Osteocyte (in vitro differentiated cells): ENCODE data around the gene ZNF330. TPM values are rescaled to one million over a fixed set of nuclear protein-coding genes. Genes with fewer than 3 reads are reported as not detected.
"Not testable (repeated sequence)": the region's sequence is repeated elsewhere in the genome, so short reads cannot be mapped to it uniquely, and the experiment has no call there.

Source experiments
- DNase-seq: peaks from one replicate; pipeline ENCODE4 v3.0.0; 2021; ENCODE audit warnings: mixed read lengths; ENCODE audit not compliant: unreplicated experiment; ENCODE audit errors: extremely low spot score
- H3K27ac Mint-ChIP-seq: one replicate; pipeline ENCODE4 v1.8.0; 2021; ENCODE audit warnings: mild to moderate bottlenecking, mixed read lengths; ENCODE audit not compliant: unreplicated experiment
- H3K27me3 Mint-ChIP-seq: one replicate; pipeline ENCODE4 v1.8.0; 2021; ENCODE audit warnings: mixed read lengths; ENCODE audit not compliant: unreplicated experiment
- H3K36me3 Mint-ChIP-seq: one replicate; pipeline ENCODE4 v1.8.0; 2021; ENCODE audit warnings: mixed read lengths; ENCODE audit not compliant: unreplicated experiment
- H3K4me1 Mint-ChIP-seq: one replicate; pipeline ENCODE4 v1.8.0; 2021; ENCODE audit warnings: mixed read lengths; ENCODE audit not compliant: unreplicated experiment
- H3K4me3 Mint-ChIP-seq: one replicate; pipeline ENCODE4 v1.8.0; 2021; ENCODE audit warnings: mild to moderate bottlenecking, moderate library complexity, mixed read lengths; ENCODE audit not compliant: unreplicated experiment
- H3K9me3 Mint-ChIP-seq: one replicate; pipeline ENCODE4 v1.8.0; 2021; ENCODE audit warnings: mixed read lengths; ENCODE audit not compliant: unreplicated experiment
- CTCF ChIP-seq: fragments of 200-600 bp; sonication (generic); IDR thresholded peaks from 2 replicates; pipeline ENCODE4 v1.5.0; 2021; ENCODE audit warnings: antibody characterized with exemption, mild to moderate bottlenecking, moderate library complexity
- total RNA-seq: library from RNA; stranded (reverse); gene quantifications from 2 replicates; pipeline ENCODE4 v1.2.1, GENCODE V29; 2021

Gene ZNF330
- total RNA-seq, 1 donor from 2014 or later: 30.1 TPM

GRCh38 chr4:141216002-141216761 is 4.5 kb upstream of the ZNF330 start:
- Mint-ChIP-seq H3K27me3 (peaks cover 29% of the 10 kb centered on the region), H3K4me3 (no peak overlapping the region)
- no peak for TF ChIP-seq CTCF

GRCh38 chr4:141220271-141220670 is 424 bp upstream of the ZNF330 start:
- Mint-ChIP-seq H3K27me3 (peaks cover 14% of the 10 kb centered on the region), H3K9me3 (no peaks in the 10 kb centered on the region), H3K4me3 (peak overlapping the region; percentile 95), H3K27ac (peak overlapping the region; percentile 41), H3K4me1 (peaks cover 33% of the 10 kb centered on the region), H3K36me3 (peaks cover 20% of the 10 kb centered on the region)
- no peak for DNase-seq
- no peak for TF ChIP-seq CTCF

More at GRCh38 chr4:141216002-141216761, 4.5 kb upstream of the ZNF330 start:
- no peak for DNase-seq
- H3K36me3 Mint-ChIP-seq: no peaks in the 10 kb centered on the region
- H3K9me3 Mint-ChIP-seq: peaks cover 4% of the 10 kb centered on the region
- peaks cover 8% of the 10 kb centered on the region for H3K4me1 Mint-ChIP-seq
- H3K27ac Mint-ChIP-seq: no peak overlapping the region

- H3K9me3 Mint-ChIP-seq: no peaks in the 10 kb centered on the region
- H3K27me3 Mint-ChIP-seq: peaks cover 5% of the 10 kb centered on the region
- no peak overlapping the region for H3K4me3 Mint-ChIP-seq
- DNase-seq: no peak
- H3K27ac Mint-ChIP-seq: no peak overlapping the region
- TF ChIP-seq CTCF: no peak
- peaks cover 39% of the 10 kb centered on the region for H3K36me3 Mint-ChIP-seq
- H3K4me1 Mint-ChIP-seq: peaks cover 33% of the 10 kb centered on the region
Observed at GRCh38 chr4:141223418-141223817, 2.7 kb downstream of the ZNF330 start.

- Mint-ChIP-seq H3K36me3 (peaks cover 62% of the 10 kb centered on the region), H3K4me1 (peaks cover 16% of the 10 kb centered on the region)
- H3K4me3 Mint-ChIP-seq, H3K9me3 Mint-ChIP-seq, H3K27ac Mint-ChIP-seq, DNase-seq, H3K27me3 Mint-ChIP-seq: not testable (repeated sequence)
Observed at GRCh38 chr4:141227280-141227679, 6.6 kb downstream of the ZNF330 start.

- Mint-ChIP-seq H3K36me3 (peaks cover 61% of the 10 kb centered on the region), H3K27me3 (no peaks in the 10 kb centered on the region), H3K4me3 (no peak overlapping the region), H3K4me1 (peaks cover 4% of the 10 kb centered on the region), H3K27ac (no peak overlapping the region), H3K9me3 (no peaks in the 10 kb centered on the region)
- no peak for DNase-seq
- TF ChIP-seq CTCF: no peak
Observed at GRCh38 chr4:141229408-141230101, 8.9 kb downstream of the ZNF330 start.
